A549 (cell line): Measurements from ENCODE around the gene GRB14. TPM values are rescaled to one million over a fixed set of nuclear protein-coding genes. Genes with fewer than 3 reads are reported as not detected.

Source experiments
- ATAC-seq, 2 experiments: fragments of 200-7000 bp in 1 of 2; fragments of >200 bp in 1 of 2; cut with Nextera tagmentation in 1 of 2; cut with Tn5 transposase in 1 of 2; 3 replicates each; pipeline versions ENCODE4 v1.8.0 to v1.9.1; 2018 to 2020; ENCODE audit warnings: mild to moderate bottlenecking in 1 of 2, moderate library complexity in 1 of 2
- CTCF ChIA-PET: fragments of 300-600 bp; sonication (Branson Sonifier 250); formaldehyde crosslinking; extraction: SDS; loops from one replicate; lab custom pipeline; 2021; ENCODE audit warnings: antibody characterized with exemption, inconsistent platforms; lab: Yijun Ruan, JAX
- POLR2A ChIA-PET: fragments of 350-600 bp; formaldehyde crosslinking; extraction: SDS; loops from one replicate; lab custom pipeline; 2021; ENCODE audit warnings: antibody characterized with exemption, inconsistent platforms; lab: Yijun Ruan, JAX
- DNase-seq, 2 experiments: peaks; one replicate each; pipeline versions ENCODE4 v3.0.0 to v3.0.0-alpha.2; 2011 to 2016; ENCODE audit warnings: low read depth in 1 of 2, low spot score in 1 of 2
- FAIRE-seq: peaks from 2 replicates; lab custom pipeline; 2011; peaks lifted over from hg19 to GRCh38; lab: Jason Lieb, UNC
- H3K27ac ChIP-seq, 2 experiments: fragments of >200 bp; sonication (Bioruptor Twin); formaldehyde crosslinking; 3 replicates each; pipeline ENCODE4 v1.5.1; 2016 to 2017
- H3K4me1 ChIP-seq: fragments of >200 bp; sonication (Bioruptor Twin); formaldehyde crosslinking; 3 replicates; pipeline ENCODE4 v1.6.1; 2016
- H3K4me2 ChIP-seq: fragments of >200 bp; sonication (Bioruptor Twin); formaldehyde crosslinking; 3 replicates; pipeline ENCODE4 v1.6.1; 2016
- H3K4me3 ChIP-seq: fragments of >200 bp; sonication (Bioruptor Twin); formaldehyde crosslinking; 3 replicates; pipeline ENCODE4 v1.5.1; 2016
- H3K9me3 ChIP-seq: fragments of >200 bp; sonication (Bioruptor Twin); formaldehyde crosslinking; 3 replicates; pipeline ENCODE4 v1.6.1; 2016
- BHLHE40 ChIP-seq: IDR thresholded peaks from 2 replicates; pipeline ENCODE4 v1.6.1; 2012; ENCODE audit warnings: low read depth, low read length, inconsistent platforms
- CBX8 ChIP-seq: fragments of 200-600 bp; sonication (generic); IDR thresholded peaks from 2 replicates; pipeline ENCODE4 v1.6.1; 2016
- EHF ChIP-seq: fragments of 250-450 bp; sonication (Bioruptor Pico); IDR thresholded peaks from 2 replicates; pipeline ENCODE4 v1.5.0; 2020; ENCODE audit warnings: mild to moderate bottlenecking
- FOSB ChIP-seq: fragments of 250-450 bp; sonication (Bioruptor Pico); IDR thresholded peaks from 2 replicates; pipeline ENCODE4 v1.5.0; 2020; ENCODE audit warnings: mild to moderate bottlenecking, moderate library complexity
- GATA3 ChIP-seq: IDR thresholded peaks from 2 replicates; pipeline ENCODE4 v1.6.1; 2012; ENCODE audit warnings: borderline replicate concordance
- HOXA7 ChIP-seq: fragments of 250-450 bp; sonication (Bioruptor Pico); IDR thresholded peaks from 2 replicates; pipeline ENCODE4 v1.5.0; 2020; ENCODE audit warnings: mild to moderate bottlenecking, moderate library complexity
- HOXB5 ChIP-seq: fragments of 250-450 bp; sonication (Bioruptor Pico); IDR thresholded peaks from 2 replicates; pipeline ENCODE4 v1.5.0; 2020; ENCODE audit warnings: mild to moderate bottlenecking, moderate library complexity
- JUN ChIP-seq, 2 experiments: fragments of >200 bp; sonication (Bioruptor Twin); formaldehyde crosslinking; IDR thresholded peaks; 2 replicates in 1 of 2; 3 replicates in 1 of 2; pipeline ENCODE4 v1.6.1; 2016 to 2017
- NFE2L2 ChIP-seq: fragments of 150-350 bp; conservative IDR thresholded peaks from 2 replicates; pipeline ENCODE4 v1.6.1; 2014; ENCODE audit warnings: low read length
- PHF8 ChIP-seq: fragments of 200-600 bp; sonication (generic); IDR thresholded peaks from 2 replicates; pipeline ENCODE4 v1.6.1; 2016; ENCODE audit warnings: low read depth, mild to moderate bottlenecking, antibody characterized with exemption, moderate library complexity, borderline replicate concordance
- RCOR1 ChIP-seq: fragments of 150-350 bp; IDR thresholded peaks from 2 replicates; pipeline ENCODE4 v1.6.1; 2014; ENCODE audit warnings: antibody characterized with exemption, low read length, low read depth
- SMC3 ChIP-seq: fragments of >200 bp; sonication (Bioruptor Twin); formaldehyde crosslinking; IDR thresholded peaks from 3 replicates; pipeline ENCODE4 v1.6.1; 2018; ENCODE audit warnings: inconsistent platforms
- TFCP2L1 ChIP-seq: fragments of 250-450 bp; sonication (Bioruptor Pico); IDR thresholded peaks from 2 replicates; pipeline ENCODE4 v1.5.0; 2021; ENCODE audit warnings: mild to moderate bottlenecking
- TP53 ChIP-seq: fragments of 250-450 bp; sonication (Bioruptor Pico); IDR thresholded peaks from 2 replicates; pipeline ENCODE4 v1.5.0; 2021; ENCODE audit warnings: mild to moderate bottlenecking, moderate library complexity
- WGBS: methylation state at CpG from one replicate; pipeline ENCODE4 v1.1.6; 2017; ENCODE audit errors: missing lambda C conversion rate; 5-methylcytosine and 5-hydroxymethylcytosine counted together
- polyA plus RNA-seq, 4 experiments: library from polyadenylated mRNA; depleted of rRNA in 3 of 4; stranded (reverse); fragments of >200 nt; fragmentation: RNase III in 1 of 4; extraction: RNeasy Plus Mini Kit Qiagen cat#74134 plus additional on column Dnase treatment in 1 of 4; gene quantifications; 2 replicates in 3 of 4; 3 replicates in 1 of 4; pipeline ENCODE4 v1.2.3, GENCODE V29; 2011 to 2017
- TF ChIP-seq, protein P1 (sequence below): fragments of >200 bp; sonication (Bioruptor Twin); formaldehyde crosslinking; IDR thresholded peaks from 3 replicates; pipeline ENCODE4 v1.5.1; 2016
- TF ChIP-seq, protein P2 (sequence below): fragments of 200-600 bp; sonication (generic); IDR thresholded peaks from 2 replicates; pipeline ENCODE4 v1.6.1; 2016; ENCODE audit warnings: antibody characterized with exemption, mild to moderate bottlenecking, moderate library complexity
- TF ChIP-seq, protein P3 (sequence below): fragments of >200 bp; sonication (Bioruptor Twin); formaldehyde crosslinking; IDR thresholded peaks from 3 replicates; pipeline ENCODE4 v1.6.1; 2016
- TF ChIP-seq, protein P4 (sequence below): fragments of 150-350 bp; IDR thresholded peaks from 2 replicates; pipeline ENCODE4 v1.6.1; 2014; ENCODE audit warnings: low read depth, mild to moderate bottlenecking, low read length

Gene GRB14
- polyA plus RNA-seq, 2 of the 4 experiments (the other 2 are of a cell fraction), result 18.6 to 26.0 TPM

DNA sequence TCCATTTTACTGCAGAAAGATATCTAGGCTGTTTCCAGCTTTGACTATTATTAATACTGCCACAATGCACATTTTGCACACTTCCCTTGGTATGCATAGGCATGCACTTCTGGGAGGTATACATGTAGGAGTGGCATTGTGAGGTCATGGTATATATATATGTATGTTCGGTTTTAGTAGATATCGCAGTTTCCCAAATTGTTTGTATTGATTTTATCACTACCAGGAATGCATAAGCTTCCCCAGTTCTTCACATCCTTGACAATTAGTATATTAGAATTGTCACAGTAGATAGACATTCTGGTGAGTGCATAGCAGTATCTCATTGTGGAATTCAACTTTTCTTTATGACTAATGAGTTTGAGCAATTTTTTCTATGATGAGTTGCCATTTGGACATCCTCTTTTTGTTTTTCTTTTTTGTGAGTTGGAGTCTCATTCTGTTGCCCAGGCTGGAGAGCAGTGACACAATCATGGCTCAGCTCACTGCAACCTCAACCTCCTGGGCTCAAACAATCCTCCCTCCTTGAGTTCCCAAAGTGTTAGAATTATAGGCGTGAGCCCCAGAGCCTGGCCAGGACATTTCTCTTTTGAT is 4.2 kb upstream of the GRB14 start:
- Histone ChIP-seq H3K4me1 (peaks cover 24% of the 10 kb centered on the region), H3K4me2 (no peak overlapping the region), H3K4me3 (no peak overlapping the region), H3K27ac (no peak overlapping the region), H3K9me3 (no peaks in the 10 kb centered on the region)
- ATAC-seq (no peak), FAIRE-seq (no peak), DNase-seq (no peak)
- TF ChIP-seq BHLHE40 (no peak), FOSB (CRISPR knock-in tag) (no peak), NFE2L2 (no peak), TFCP2L1 (CRISPR knock-in tag) (no peak), HOXA7 (CRISPR knock-in tag) (no peak), PHF8 (no peak), RCOR1 (no peak), GATA3 (no peak), CBX8 (no peak), HOXB5 (CRISPR knock-in tag) (no peak)
- TF ChIP-seq, protein P1, sequence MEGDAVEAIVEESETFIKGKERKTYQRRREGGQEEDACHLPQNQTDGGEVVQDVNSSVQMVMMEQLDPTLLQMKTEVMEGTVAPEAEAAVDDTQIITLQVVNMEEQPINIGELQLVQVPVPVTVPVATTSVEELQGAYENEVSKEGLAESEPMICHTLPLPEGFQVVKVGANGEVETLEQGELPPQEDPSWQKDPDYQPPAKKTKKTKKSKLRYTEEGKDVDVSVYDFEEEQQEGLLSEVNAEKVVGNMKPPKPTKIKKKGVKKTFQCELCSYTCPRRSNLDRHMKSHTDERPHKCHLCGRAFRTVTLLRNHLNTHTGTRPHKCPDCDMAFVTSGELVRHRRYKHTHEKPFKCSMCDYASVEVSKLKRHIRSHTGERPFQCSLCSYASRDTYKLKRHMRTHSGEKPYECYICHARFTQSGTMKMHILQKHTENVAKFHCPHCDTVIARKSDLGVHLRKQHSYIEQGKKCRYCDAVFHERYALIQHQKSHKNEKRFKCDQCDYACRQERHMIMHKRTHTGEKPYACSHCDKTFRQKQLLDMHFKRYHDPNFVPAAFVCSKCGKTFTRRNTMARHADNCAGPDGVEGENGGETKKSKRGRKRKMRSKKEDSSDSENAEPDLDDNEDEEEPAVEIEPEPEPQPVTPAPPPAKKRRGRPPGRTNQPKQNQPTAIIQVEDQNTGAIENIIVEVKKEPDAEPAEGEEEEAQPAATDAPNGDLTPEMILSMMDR, result no peak
- TF ChIP-seq, protein P2, sequence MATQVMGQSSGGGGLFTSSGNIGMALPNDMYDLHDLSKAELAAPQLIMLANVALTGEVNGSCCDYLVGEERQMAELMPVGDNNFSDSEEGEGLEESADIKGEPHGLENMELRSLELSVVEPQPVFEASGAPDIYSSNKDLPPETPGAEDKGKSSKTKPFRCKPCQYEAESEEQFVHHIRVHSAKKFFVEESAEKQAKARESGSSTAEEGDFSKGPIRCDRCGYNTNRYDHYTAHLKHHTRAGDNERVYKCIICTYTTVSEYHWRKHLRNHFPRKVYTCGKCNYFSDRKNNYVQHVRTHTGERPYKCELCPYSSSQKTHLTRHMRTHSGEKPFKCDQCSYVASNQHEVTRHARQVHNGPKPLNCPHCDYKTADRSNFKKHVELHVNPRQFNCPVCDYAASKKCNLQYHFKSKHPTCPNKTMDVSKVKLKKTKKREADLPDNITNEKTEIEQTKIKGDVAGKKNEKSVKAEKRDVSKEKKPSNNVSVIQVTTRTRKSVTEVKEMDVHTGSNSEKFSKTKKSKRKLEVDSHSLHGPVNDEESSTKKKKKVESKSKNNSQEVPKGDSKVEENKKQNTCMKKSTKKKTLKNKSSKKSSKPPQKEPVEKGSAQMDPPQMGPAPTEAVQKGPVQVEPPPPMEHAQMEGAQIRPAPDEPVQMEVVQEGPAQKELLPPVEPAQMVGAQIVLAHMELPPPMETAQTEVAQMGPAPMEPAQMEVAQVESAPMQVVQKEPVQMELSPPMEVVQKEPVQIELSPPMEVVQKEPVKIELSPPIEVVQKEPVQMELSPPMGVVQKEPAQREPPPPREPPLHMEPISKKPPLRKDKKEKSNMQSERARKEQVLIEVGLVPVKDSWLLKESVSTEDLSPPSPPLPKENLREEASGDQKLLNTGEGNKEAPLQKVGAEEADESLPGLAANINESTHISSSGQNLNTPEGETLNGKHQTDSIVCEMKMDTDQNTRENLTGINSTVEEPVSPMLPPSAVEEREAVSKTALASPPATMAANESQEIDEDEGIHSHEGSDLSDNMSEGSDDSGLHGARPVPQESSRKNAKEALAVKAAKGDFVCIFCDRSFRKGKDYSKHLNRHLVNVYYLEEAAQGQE, result no peak
- TF ChIP-seq, protein P3, sequence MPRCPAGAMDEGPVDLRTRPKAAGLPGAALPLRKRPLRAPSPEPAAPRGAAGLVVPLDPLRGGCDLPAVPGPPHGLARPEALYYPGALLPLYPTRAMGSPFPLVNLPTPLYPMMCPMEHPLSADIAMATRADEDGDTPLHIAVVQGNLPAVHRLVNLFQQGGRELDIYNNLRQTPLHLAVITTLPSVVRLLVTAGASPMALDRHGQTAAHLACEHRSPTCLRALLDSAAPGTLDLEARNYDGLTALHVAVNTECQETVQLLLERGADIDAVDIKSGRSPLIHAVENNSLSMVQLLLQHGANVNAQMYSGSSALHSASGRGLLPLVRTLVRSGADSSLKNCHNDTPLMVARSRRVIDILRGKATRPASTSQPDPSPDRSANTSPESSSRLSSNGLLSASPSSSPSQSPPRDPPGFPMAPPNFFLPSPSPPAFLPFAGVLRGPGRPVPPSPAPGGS, result no peak
- ChIA-PET POLR2A (no interaction called here), CTCF (interaction anchor here (1.0 to 1.9 kb wide), 2 partner anchors 9 to 65 kb away, joined by 3 to 7 read pairs; no protein-coding TSS in a partner anchor)
- 92% methylated on average over 3 of the region's 3 CpGs for WGBS

DNA sequence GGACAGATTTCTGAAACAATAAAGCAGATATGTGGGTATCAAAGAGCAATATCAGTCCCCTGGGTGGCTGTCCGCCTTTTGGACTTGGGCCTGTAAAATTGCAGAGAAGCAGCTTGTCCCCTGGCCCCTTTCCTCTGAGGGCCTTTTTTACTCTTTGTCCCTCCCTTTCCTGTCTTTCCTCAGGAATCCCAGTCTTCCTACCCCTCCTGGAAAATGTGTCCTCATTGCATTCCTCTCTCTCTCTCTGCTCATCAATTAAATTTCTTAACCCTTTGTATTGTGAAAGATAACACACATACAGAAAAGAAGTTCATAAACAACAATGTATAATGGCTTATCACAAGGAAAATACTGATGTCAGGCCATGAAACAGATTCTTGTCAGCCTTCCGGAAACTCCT is 3.0 kb upstream of the GRB14 start:
- Histone ChIP-seq H3K4me3 (no peak overlapping the region), H3K9me3 (no peaks in the 10 kb centered on the region), H3K27ac (no peak overlapping the region), H3K4me2 (no peak overlapping the region), H3K4me1 (peaks cover 27% of the 10 kb centered on the region)
- FAIRE-seq, result no peak
- no peak for DNase-seq
- CTCF ChIA-PET, result interaction anchor here (1.9 kb wide), 1 partner anchor 64 kb away, joined by 7 read pairs; no protein-coding TSS in a partner anchor
- no peak for TF ChIP-seq TP53 (CRISPR knock-in tag)
- TF ChIP-seq BHLHE40, result no peak
- TF ChIP-seq, protein P4, sequence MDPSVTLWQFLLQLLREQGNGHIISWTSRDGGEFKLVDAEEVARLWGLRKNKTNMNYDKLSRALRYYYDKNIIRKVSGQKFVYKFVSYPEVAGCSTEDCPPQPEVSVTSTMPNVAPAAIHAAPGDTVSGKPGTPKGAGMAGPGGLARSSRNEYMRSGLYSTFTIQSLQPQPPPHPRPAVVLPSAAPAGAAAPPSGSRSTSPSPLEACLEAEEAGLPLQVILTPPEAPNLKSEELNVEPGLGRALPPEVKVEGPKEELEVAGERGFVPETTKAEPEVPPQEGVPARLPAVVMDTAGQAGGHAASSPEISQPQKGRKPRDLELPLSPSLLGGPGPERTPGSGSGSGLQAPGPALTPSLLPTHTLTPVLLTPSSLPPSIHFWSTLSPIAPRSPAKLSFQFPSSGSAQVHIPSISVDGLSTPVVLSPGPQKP, result no peak
- no peak for TF ChIP-seq JUN (IDR thresholded peaks at IDR 0.05)
- no peak for TF ChIP-seq SMC3
- no peak for TF ChIP-seq EHF (CRISPR knock-in tag)
- WGBS, result 93% methylated on average over 2 of the region's 2 CpGs
- no peak for ATAC-seq
- POLR2A ChIA-PET, result no interaction called here
